NK-92 (cell line): ENCODE measurements around the gene CCDC28B.
"Not testable (repeated sequence)": the region's sequence is repeated elsewhere in the genome, so short reads cannot be mapped to it uniquely, and the experiment has no call there.

Experiments
- DNase-seq: peaks from one replicate; lab custom pipeline; 2025; ENCODE audit not compliant: unreplicated experiment; lab: John Stamatoyannopoulos, UW

Gene CCDC28B

DNA sequence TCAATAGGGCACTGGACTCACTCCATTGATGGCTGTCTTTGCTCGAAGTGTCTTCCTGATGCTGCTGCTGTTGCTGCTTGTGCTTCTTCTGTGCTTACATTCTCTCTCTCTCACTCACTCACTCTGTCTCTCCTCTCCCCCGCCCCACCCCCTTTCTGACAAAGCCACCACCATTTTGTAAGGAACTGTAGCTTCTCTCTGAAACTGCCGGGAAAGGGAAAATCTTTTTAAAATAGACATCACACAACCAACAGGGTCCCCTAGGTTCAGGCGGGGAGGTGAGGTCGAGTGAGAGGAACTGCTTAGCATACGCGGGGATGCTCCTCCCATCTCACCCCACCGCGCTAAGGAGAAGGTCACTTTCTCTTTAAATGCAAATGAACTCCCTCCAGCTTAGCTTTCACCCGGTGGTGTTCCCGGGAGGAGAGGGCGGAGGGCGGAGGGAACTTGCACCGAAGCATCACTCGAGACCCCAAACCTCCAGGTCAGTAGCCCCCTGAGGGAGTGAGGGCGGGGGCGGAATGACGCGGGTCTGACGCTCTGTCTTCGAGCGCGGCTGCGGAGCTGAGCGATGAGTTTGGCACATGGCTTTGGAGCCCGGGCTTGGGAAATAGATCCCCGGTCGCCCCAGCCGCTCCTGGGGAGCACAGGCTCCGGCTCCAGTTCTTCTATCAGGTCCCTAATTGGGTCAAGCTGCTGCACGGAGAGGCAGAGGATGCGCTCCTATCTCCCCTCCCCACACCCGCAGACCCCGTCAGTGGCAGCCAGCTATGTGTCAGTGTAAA is at the start of gene CCDC28B:
TSS of gene CCDC28B (plus strand) at position 370 of the 785 bp plus-strand sequence. CDS start 1,341 bp downstream, outside the sequence.
- no peak for DNase-seq

- DNase-seq: no peak
Observed at GRCh38 chr1:32150847-32151246, 49.5 kb upstream of the CCDC28B start.

GRCh38 chr1:32151319-32151787 is 49.0 kb upstream of the CCDC28B start:
- DNase-seq: no peak

DNA sequence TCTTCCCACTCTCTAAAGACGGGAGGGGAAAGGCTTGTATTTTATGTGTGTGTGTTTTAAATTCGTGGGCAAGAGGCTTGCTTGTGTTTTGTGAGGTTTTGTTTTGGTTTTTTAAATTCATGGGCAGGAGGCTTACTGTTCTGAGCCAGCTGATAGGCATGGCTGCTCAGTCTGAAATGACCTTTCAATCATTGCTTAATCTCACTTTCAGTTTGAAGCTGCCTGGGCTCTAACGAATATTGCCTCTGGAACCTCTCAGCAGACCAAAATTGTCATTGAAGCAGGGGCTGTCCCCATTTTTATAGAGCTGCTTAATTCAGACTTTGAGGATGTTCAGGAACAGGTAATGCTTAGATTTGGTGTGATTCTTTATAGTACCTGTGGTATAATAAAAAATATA is 41.2 kb upstream of the CCDC28B start:
- no peak for DNase-seq

DNA sequence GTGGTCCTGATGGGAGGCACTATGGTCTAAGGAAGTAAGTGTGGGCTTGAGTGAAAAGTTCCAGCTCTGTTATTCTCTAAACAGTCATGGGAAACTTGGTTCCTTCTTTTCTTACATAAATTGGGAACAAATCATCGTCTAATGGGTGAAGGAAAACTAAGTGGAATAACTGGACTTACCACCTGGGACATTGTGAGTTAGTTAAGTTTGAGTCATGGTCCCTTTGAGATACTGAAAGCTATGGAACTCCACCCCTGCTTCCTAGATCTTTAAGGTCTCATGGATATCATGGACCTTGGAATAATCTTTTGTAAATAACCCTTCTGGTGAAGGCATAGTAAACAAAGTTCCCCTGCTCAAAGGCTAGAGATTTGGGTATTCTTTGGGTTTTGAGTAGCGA is 37.0 kb upstream of the CCDC28B start:
- DNase-seq: no peak

GRCh38 chr1:32165633-32166032 is 34.8 kb upstream of the CCDC28B start:
- not testable (repeated sequence) for DNase-seq

DNA sequence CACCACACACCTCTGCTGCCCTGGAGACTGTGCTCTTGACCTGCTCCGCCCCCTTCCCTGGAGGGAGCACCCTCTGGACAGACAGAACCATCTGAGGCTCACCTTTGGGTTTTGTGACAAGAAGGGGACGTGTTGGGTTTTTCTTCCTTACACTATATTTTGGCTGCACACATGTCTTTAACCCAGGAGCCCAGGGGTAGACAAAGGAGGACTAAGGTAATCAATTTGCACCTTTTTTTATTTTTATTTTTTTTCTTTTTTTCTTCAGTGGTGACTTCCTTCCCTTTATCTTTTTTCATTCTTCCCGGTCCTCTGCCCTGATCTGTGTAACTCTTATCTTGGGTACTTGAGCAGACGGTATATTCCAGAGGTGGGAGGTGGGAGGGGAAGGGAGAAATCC is 29.4 kb upstream of the CCDC28B start:
- no peak for DNase-seq

GRCh38 chr1:32172621-32173245 is 27.7 kb upstream of the CCDC28B start:
- no peak for DNase-seq

DNA sequence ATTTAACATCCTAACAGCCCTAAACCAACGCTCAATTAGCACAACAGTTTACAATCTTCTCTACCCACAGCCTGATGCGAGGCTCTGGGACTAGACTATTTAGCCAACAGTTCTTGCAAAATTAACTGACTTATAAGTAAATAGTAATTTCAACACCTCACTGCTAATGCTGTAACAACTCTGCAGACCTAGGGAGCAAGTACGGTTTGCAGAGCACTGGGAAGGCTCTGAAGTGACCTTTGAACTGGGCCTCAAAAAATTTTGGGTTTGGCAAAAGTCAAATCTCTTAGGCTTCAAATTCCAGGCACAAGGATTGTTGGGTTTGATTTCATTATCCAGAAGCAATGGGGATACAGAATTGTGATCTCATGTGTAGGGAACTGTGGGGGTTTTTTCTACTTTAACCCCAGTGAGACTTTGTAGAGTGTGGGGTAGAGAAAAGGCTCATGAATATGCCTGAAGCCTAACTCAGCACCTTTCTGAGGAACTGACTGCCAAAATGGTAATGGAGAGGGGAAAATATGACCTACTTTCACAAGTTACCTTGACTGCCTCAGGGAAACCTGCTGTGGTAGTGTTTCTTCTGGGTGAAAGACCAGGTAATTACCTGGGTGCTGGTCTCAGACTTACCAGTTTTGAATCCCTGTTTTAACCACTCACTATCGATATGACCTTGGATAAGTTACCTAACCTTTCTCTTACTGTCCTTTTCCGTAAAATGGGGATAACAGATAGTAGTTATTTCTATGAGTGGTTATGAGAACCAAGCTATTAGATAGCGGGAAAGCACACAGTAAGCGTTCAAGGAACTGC is 21.8 kb upstream of the CCDC28B start:
- no peak for DNase-seq

- no peak for DNase-seq
Observed at GRCh38 chr1:32179193-32179442, 21.3 kb upstream of the CCDC28B start.

DNA sequence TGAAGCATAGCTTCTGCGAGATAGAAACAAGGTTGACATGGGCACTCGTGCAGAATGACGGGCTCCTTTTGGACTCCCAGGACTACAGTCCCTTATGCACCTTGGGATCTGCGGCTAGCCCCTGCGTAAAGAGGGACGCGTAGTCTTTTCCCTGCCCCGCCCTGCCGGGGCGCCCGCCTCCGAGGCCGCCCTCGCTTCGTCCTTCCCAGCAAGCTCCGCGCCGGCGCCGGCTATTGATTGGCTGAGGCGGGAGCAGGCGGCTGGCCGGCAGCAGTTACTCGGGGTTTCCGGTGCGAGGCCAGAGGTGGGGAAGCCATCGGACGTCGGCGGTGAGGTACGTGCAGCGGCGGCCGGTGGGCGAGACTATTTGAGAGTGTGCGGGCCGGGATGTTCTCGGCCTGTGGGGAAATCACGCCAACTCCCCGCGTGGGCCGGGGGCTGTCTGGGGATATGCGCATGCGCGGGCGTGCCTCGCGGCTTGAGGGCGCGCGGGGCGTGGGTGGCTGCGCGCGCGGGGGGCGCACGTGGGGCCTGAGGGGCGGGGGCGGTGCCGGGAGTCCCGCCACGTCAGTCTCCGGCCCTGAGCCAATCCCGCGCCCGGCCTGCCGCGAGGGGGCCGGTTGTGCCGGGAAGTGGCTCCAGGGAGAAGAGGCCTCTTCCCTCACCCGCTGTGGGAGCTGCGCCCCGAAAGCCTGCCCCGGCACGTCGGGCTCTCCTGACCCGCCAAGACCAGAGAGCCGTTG is 20.8 kb upstream of the CCDC28B start, which contains the start of gene TXLNA:
TSS of gene TXLNA (plus strand) at position 233 of the 743 bp plus-strand sequence. CDS start 671 bp downstream, outside the sequence.
- DNase-seq: peak; percentile 33

DNA sequence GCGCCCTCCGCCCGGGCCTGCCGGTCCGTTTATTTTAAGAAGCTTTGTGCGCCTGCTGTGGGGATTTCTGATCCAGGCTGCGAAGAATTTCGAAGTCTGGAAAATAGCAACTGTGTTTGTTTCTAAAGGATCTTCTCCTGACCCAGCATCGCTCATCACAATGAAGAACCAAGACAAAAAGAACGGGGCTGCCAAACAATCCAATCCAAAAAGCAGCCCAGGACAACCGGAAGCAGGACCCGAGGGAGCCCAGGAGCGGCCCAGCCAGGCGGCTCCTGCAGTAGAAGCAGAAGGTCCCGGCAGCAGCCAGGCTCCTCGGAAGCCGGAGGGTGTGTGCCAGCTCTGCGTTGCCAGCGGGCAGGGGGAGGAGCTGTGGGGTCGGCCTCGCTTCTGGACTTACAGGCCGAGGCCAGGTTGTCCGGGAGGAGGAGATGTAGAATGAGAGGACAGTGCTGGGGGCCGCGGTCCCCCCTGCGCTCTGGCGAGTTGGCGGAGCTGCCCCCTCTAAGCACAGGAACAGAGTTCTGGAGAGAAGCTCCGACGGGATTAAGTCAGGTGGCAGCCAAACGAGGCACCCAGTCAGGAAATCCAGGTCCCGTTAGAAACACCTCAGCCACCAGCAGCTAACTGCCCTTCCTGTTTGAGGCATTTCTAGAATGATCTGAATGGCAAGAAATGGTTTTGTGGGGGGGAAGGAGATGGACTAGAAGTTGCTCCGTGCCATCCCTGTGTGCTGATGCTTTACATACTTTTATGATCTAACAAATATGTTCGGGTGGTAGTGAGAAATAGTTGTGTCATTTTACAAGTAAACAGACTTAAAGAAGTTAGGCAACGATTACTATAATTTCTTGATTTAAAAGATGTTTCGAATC is 20.0 kb upstream of the CCDC28B start:
- DNase-seq: no peak

DNA sequence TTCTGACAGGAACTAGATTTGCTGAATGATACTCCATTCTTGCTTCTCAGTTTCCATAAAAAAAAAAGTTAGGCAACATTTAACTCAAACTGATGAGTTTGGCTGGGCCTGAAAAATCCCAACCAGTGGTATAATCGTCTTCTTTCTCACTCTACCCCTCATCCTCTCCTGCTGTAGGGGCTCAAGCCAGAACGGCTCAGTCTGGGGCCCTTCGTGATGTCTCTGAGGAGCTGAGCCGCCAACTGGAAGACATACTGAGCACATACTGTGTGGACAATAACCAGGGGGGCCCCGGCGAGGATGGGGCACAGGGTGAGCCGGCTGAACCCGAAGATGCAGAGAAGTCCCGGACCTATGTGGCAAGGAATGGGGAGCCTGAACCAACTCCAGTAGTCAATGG is 19.3 kb upstream of the CCDC28B start:
- DNase-seq: no peak

DNA sequence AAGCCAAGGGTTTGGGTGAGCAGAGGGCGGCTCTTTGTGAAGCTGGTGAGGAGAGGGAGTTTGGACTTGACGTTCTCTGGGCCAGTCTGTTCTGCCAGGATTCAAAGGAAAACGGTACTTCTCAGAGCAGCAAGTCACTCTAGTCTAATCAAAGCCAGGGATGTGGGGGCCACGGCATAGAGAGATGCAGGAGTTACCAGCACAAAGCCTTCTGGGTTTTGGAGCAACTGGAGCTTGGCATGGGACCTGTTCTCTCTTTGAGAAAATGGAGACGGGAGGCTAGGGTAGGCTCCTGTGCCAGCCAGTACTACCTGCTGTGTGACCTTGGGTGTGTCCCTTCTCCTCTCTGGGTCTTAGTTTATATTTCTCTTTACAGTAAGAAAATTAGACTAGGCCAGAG is 18.8 kb upstream of the CCDC28B start:
- no peak for DNase-seq

- DNase-seq: no peak
Observed at GRCh38 chr1:32182060-32182459, 18.3 kb upstream of the CCDC28B start.

GRCh38 chr1:32184650-32185049 is 15.7 kb upstream of the CCDC28B start:
- DNase-seq: no peak

- no peak for DNase-seq
Observed at GRCh38 chr1:32186077-32186476, 14.3 kb upstream of the CCDC28B start.

- DNase-seq: no peak
Observed at GRCh38 chr1:32186491-32186890, 13.9 kb upstream of the CCDC28B start.

- no peak for DNase-seq
Observed at GRCh38 chr1:32187850-32188249, 12.5 kb upstream of the CCDC28B start.
